22Rv1 (cell line): ENCODE data around the gene ERFL.

Experiments
- ZFX ChIP-seq: fragments of 450-650 bp; IDR thresholded peaks from 2 replicates; pipeline ENCODE4 v1.6.1; 2017; ENCODE audit warnings: antibody characterized with exemption, borderline replicate concordance
- TF ChIP-seq, protein P1 (sequence below): fragments of 450-650 bp; IDR thresholded peaks from 2 replicates; pipeline ENCODE4 v1.5.1; 2017; ENCODE audit warnings: mild to moderate bottlenecking

DNA sequence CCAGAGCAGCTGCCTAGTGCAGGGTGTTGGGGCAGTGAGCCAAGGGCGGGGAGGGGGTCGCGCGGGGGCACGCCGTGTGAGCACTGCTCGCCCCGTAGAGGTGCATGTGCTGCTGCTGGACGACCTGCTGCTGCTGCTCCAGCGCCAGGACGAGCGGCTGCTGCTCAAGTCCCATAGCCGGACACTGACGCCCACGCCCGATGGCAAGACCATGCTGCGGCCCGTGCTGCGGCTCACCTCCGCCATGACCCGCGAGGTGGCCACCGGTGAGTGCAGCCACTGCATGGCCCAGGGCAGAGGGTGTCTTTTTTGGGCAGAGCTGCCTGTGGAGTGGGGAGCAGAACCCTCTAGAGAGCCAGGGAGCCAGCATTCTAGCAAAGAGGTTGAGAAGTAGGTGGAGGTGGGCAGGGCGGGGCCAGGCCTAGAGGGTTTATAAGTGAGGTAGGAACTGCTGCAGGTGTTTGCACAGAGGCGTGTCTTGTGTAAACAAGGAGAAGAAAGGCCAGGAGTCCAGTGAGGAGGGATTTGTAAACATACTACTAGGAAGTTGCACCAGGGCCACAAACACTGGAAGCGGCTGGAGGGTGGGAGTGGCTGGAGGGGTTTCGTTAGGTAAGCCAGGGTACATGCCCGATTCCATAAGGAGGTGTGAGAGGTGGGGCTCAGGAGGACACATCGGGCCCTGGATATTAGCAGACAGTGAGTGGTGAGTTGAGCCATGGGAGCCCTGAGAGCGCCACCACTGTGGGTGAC lies 24.0 kb downstream of the ERFL start:
- TF ChIP-seq, protein P1, sequence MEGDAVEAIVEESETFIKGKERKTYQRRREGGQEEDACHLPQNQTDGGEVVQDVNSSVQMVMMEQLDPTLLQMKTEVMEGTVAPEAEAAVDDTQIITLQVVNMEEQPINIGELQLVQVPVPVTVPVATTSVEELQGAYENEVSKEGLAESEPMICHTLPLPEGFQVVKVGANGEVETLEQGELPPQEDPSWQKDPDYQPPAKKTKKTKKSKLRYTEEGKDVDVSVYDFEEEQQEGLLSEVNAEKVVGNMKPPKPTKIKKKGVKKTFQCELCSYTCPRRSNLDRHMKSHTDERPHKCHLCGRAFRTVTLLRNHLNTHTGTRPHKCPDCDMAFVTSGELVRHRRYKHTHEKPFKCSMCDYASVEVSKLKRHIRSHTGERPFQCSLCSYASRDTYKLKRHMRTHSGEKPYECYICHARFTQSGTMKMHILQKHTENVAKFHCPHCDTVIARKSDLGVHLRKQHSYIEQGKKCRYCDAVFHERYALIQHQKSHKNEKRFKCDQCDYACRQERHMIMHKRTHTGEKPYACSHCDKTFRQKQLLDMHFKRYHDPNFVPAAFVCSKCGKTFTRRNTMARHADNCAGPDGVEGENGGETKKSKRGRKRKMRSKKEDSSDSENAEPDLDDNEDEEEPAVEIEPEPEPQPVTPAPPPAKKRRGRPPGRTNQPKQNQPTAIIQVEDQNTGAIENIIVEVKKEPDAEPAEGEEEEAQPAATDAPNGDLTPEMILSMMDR: no peak
- no peak for TF ChIP-seq ZFX
